ENCODE results near the gene CSRP1. TPM values are rescaled to one million over a fixed set of nuclear protein-coding genes. Genes with fewer than 3 reads are reported as not detected.
A peak's percentile ranks its signal among the peaks of the same experiment; 100 is the strongest.

CSRP1 gene
- total RNA-seq, 2 experiments from 2014 or later, result 78.7 to 80.9 TPM

DNA sequence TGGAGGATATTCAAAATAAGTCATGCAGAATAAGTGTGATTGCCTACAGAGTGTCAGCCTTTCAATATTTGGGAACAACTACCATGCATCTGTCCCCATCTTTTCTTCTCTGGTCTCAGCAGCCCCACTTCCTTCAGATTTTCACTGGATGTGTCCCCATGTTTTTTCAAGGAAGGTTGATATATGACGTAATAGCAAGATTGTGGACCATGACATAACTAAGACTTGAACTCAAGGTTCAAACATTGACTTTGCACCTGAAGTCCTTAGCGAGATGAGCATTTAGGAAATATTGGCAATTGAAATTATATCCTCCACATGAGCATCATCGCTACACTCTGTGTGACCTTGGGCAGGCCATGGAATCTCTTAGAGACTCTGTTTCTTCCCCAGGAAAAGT lies 37.8 kb upstream of the CSRP1 start:
- peaks cover 4% of the 10 kb centered on the region for H3K4me1 Mint-ChIP-seq (ENCODE audit: low read depth)
- no peak overlapping the region for H3K4me3 Mint-ChIP-seq
- DNase-seq (no peak), ATAC-seq (no peak)
- ChIA-PET CTCF (interaction anchor here (1.1 to 1.7 kb wide), 4 partner anchors 16 to 63 kb away, joined by 3 to 5 read pairs (median 4); no protein-coding TSS in a partner anchor), POLR2A (no interaction called here)
- H3K27me3 Mint-ChIP-seq (ENCODE audit: low read depth), result peaks cover 46% of the 10 kb centered on the region
- no peaks in the 10 kb centered on the region for H3K9me3 Mint-ChIP-seq (ENCODE audit: insufficient read depth)
- no peaks in the 10 kb centered on the region for H3K36me3 Mint-ChIP-seq (ENCODE audit: low read depth)
- H3K27ac Mint-ChIP-seq, result no peak overlapping the region

DNA sequence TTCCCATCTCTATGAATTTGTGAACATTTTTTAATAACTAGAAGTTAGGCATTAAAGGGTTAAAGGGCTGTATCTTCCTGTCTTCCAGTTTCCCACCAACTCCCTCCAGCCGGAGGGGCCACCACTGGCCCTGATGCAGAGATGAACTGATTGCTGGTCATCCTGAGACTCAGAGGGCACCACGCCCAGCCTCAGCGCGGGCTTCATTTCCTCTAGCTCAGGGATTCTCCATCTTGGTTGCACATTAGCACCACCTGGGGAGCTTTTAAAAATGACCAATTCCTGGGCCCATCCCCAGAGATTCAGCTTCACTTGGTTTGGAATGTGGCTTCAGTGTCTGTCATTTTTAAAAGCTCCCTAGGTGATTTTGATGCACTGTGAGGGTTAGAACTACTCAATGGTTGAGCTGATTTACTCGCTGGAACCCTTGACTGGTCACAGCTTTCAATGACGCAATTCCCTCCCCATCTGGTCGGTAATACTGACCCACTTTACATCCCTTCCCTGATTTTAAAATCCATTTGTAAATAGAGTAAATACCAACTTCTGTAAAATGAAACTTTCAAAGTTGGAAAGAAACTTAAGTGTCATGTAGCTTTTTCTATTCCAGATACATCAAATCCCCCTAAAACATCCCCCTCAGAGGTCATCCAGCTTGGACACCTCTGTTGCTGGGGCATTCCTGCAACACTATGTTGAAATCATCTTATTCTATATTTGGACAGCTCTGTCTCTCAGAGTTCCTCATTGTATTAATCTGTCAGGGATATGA lies 37.1 kb upstream of the CSRP1 start:
- H3K4me3 Mint-ChIP-seq, result no peak overlapping the region
- no peak overlapping the region for H3K27ac Mint-ChIP-seq
- H3K4me1 Mint-ChIP-seq (ENCODE audit: low read depth), result peaks cover 7% of the 10 kb centered on the region
- ChIA-PET CTCF (interaction anchor here (1.0 to 1.7 kb wide), 5 partner anchors 16 to 166 kb away, joined by 3 to 5 read pairs (median 4); no protein-coding TSS in a partner anchor), POLR2A (no interaction called here)
- DNase-seq (no peak), ATAC-seq (no peak)
- no peaks in the 10 kb centered on the region for H3K9me3 Mint-ChIP-seq (ENCODE audit: insufficient read depth)
- H3K36me3 Mint-ChIP-seq (ENCODE audit: low read depth), result no peaks in the 10 kb centered on the region
- H3K27me3 Mint-ChIP-seq (ENCODE audit: low read depth), result peaks cover 51% of the 10 kb centered on the region

DNA sequence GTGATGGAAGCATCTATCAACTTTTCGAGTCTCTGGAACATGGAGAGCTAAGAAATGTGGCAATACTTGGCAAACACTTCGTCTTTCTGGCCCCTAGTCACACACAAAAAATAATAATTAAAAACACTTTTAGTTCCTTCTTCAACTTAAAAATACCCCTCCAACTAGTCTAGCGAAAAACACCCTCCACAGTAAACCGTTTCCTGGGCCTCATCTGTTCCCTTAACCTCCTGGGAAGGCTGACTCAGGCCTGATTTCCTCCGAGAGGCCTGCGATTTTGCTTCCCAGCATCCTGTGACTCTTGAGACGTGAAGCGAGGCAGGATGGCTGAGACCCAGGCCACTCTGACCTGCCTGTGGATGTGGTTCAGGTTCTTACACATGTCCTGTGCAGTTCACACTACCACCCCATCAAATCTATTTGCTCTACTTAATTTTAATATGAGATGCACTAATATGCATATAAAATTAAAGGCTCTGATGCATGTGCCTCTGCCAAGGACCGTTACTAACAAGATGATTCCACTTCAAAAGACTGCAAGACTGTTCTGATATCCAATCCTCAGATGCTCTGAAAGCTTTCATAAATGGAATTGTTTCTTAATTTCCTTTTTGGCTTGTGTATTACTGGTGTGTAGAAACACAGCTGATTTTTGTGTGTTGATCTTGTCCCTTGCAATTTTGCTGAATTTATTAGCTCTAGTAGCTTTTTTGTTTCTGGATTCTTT lies 35.5 kb upstream of the CSRP1 start:
- no peak overlapping the region for H3K4me3 Mint-ChIP-seq
- no peak overlapping the region for H3K27ac Mint-ChIP-seq
- DNase-seq (no peak), ATAC-seq (no peak)
- H3K36me3 Mint-ChIP-seq (ENCODE audit: low read depth), result no peaks in the 10 kb centered on the region
- peaks cover 64% of the 10 kb centered on the region for H3K27me3 Mint-ChIP-seq (ENCODE audit: low read depth)
- POLR2A ChIA-PET, result interaction anchor here (0.7 kb wide), 1 partner anchor 85 kb away, joined by 3 read pairs; no protein-coding TSS in a partner anchor
- H3K4me1 Mint-ChIP-seq (ENCODE audit: low read depth), result peaks cover 13% of the 10 kb centered on the region
- CTCF ChIA-PET, result interaction anchor here (1.5 kb wide), 1 partner anchor 30 kb away, joined by 5 read pairs; no protein-coding TSS in a partner anchor
- no peaks in the 10 kb centered on the region for H3K9me3 Mint-ChIP-seq (ENCODE audit: insufficient read depth)

DNA sequence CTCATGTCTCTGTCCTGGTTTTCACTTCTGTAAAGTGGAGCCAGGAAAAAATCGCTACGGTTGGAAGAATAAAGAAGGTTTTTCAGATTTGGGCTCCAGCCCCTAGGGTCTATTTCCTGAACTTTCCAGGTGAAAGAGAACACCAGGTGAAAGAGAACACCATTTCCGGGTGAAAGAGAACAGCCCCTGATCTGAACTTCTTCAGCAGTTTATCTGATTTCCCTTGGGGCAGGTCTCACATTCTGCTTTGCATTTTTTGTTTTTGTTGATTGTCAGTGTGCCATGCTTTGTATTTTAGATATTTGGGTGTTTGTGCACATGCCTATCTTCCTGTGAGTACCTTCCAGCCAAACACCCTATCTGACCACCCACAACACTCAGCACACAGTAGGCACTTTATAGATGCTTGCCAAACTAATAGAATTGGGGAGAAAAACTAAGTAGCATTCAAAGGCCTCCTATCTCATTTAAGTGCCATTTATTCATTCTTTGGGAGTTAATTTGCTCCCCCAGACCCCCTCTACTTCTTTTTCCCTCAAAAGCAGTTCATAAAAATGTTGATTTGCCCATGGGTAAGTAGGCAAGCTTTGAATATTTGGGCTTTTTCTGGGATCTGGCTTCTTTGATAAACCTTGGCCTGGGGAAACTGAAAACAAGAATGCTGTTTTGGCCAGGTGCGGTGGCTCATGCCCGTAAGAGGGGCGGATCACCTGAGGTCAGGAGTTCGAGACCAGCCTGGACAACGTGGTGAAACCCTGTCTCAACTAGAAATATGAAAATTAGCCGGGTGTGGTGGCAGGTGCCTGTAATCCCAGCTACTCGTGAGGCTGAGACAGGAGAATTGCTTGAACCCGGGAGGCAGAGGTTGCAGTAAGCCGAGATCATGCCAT lies 34.2 kb upstream of the CSRP1 start:
- H3K4me1 Mint-ChIP-seq (ENCODE audit: low read depth), result peaks cover 13% of the 10 kb centered on the region

DNA sequence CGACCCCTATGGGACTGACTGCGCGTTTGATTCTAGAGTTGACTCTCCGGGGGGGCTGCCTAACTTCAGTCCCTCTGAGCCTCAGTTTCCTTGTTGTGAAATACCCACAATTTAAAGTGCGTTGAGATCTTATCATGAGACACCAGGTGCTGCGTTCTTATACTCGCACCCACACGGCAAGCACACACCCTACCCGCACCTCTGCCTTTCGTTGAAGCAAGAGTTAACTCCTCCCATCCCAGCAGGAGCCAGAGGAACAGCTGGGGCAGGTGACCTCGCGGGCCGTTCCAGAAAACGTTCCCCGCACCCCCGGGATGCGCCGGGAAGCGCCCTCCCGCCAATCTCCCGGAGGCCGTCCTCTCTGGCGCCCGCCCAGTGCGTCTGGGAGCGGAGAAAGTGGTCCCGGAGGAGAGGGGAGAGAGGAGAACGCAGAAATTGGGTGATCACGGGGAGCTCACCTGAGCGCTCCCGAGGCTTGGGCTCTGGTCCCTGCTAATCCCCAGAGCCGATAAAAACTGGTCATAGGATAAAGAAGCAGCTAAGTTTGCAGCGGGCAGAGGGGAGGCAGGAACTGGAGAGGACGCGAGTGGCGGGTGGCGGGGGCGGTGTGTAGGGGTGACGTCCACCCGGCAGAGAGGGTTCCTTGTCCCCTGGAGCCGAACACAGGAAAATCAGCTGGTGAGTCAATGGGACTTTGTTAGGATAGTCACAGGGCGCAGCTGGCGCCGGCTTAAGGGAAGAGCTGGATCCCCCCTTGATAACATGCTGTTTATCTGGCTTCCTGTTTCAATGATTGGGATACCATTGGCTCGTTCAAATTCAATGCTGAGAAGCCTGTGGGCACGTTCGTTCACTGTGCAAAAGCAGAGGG lies 32.9 kb upstream of the CSRP1 start:
- ATAC-seq, result no peak
- Mint-ChIP-seq H3K36me3 (ENCODE audit: low read depth) (no peaks in the 10 kb centered on the region), H3K27ac (no peak overlapping the region), H3K9me3 (ENCODE audit: insufficient read depth) (no peaks in the 10 kb centered on the region), H3K4me3 (peak overlapping the region; percentile 43), H3K4me1 (ENCODE audit: low read depth) (peaks cover 13% of the 10 kb centered on the region), H3K27me3 (ENCODE audit: low read depth) (peaks cover 74% of the 10 kb centered on the region)
- DNase-seq, result no peak
- ChIA-PET CTCF (interaction anchor here (0.7 to 1.5 kb wide), 4 partner anchors 27 to 170 kb away, joined by 3 to 8 read pairs (median 5); no protein-coding TSS in a partner anchor), POLR2A (no interaction called here)

More for the DNA sequence above, 34.2 kb upstream of the CSRP1 start:
- Mint-ChIP-seq H3K27ac (no peak overlapping the region), H3K9me3 (ENCODE audit: insufficient read depth) (no peaks in the 10 kb centered on the region), H3K36me3 (ENCODE audit: low read depth) (no peaks in the 10 kb centered on the region), H3K4me3 (no peak overlapping the region), H3K27me3 (ENCODE audit: low read depth) (peaks cover 76% of the 10 kb centered on the region)
- CTCF ChIA-PET, result no interaction called here
- DNase-seq, result no peak
- ATAC-seq, result no peak
- POLR2A ChIA-PET, result no interaction called here

DNA sequence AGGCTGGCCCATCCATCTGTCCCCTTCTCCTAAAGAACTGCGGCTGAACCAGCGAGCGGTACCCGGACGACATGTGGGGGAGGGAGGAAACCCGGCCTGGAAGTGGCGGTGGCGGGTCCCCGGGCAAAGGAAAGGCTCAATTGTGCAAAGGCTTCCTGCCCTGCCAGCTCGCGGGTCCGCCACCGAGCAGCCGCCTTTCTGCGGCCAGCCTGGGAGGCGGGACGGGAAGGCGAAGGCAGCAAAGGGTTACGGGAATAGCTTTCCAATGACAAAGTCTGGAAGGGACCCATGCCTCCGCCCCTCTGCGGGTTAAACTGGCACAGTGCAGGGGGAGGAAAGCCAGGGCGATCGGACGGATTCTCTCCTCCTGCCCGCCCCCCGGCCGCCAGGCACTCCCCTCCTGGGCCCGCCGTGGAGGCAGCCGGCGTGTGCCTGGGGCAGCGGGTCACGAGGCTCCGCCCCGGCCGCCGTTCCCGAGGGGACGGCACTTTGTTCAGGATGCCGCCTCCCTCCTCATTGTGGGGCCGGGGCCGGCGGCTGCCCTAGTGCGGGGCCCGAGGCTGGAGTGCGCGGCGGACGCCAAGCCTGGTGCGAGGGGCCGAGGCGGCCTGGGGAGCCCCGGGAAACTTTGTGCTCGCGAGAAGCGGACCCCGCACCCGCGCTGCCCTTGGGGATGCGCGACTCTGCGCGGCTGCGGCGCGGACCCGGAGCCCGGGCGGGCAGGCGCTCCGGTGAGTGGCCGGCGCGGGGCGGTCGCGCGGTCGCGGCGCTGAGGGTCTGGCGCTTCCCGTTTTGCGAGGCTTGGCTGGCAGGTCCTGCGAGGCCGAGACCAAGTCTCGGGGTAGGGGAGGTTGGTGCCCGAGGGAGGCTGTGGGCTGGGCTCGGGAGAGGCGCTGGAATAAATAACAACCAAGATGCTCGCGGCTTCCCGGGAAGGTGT lies 32.0 kb upstream of the CSRP1 start, which contains the start of gene NAV1:
NAV1 (plus strand) TSS at position 516 of the 940 bp plus-strand sequence. CDS start 83,758 bp downstream, outside the sequence.
- Mint-ChIP-seq H3K9me3 (ENCODE audit: insufficient read depth) (no peaks in the 10 kb centered on the region), H3K36me3 (ENCODE audit: low read depth) (peaks cover under 1% of the 10 kb centered on the region), H3K4me1 (ENCODE audit: low read depth) (peaks cover 13% of the 10 kb centered on the region), H3K27me3 (ENCODE audit: low read depth) (peaks cover 69% of the 10 kb centered on the region), H3K4me3 (peak within 1 kb of the TSS; percentile 43), H3K27ac (no peak within 1 kb of the TSS)
- DNase-seq, result no peak
- POLR2A ChIA-PET, result no interaction called here
- CTCF ChIA-PET, result interaction anchor here (1.2 to 2.2 kb wide), 3 partner anchors 26 to 57 kb away, joined by 6 to 8 read pairs (median 7); no protein-coding TSS in a partner anchor
- peak; percentile 43 for ATAC-seq

DNA sequence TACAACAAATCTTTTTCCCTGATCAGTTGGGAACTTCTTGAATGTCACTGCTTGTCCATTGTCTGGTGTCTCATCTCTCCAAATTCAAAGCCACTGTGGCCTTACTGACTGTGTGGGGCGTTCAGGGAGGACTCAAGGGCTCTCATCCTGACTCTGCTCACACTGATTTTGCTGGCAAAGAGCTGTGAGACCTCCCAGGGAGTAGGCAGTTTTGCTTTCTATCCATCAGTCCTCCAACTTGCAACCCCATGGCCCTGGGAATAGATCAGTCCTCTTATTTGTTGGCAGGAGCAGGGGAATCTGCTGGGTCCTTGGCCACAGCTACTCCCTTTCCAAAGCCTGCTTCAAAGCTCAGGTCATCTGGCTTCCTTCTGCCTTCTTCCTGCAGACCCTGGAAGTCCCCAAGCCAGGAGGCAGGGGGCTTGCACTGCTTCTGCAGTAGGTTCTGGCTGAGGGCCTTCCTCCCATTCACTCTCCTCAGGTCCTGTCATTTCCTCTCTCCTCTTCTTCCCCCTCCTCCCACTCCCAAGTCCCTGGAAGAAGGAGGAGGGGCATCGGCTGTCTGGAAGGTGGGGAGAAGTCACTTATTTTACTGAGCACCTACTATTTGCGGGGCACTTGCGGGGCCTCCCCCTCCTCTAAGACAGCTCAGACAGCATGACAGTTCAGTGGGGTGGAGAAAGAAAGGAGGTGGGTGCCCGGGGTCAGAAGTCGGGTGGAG lies 31.1 kb upstream of the CSRP1 start:
- Mint-ChIP-seq H3K4me3 (peak overlapping the region; percentile 41), H3K27ac (no peak overlapping the region), H3K9me3 (ENCODE audit: insufficient read depth) (no peaks in the 10 kb centered on the region), H3K4me1 (ENCODE audit: low read depth) (peaks cover 13% of the 10 kb centered on the region), H3K27me3 (ENCODE audit: low read depth) (peaks cover 67% of the 10 kb centered on the region), H3K36me3 (ENCODE audit: low read depth) (peaks cover 2% of the 10 kb centered on the region)
- DNase-seq (no peak), ATAC-seq (peak; percentile 19)
- POLR2A ChIA-PET, result no interaction called here
- CTCF ChIA-PET, result interaction anchor here (1.4 to 2.2 kb wide), 2 partner anchors 25 to 166 kb away, joined by 4 to 6 read pairs; no protein-coding TSS in a partner anchor

DNA sequence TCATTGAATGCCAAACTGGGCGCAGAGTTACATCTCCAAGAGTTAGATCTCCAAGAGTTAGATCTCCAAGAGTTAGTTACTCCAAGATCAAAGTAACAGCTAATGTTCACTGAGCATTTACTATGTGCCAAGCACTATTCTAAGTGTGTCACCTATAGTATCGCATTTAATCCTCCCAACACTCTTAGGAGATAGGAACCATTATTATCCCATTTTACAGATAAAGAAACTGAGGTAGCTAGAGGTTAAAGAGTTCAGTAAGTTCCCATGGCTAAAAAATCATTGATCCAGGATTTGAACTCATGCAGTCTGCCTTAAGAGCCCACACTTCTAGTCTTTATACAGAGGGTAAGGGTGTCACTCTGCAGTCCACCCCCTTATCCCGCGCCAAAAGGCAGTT lies 30.5 kb upstream of the CSRP1 start:
- Mint-ChIP-seq H3K9me3 (ENCODE audit: insufficient read depth) (no peaks in the 10 kb centered on the region), H3K27ac (no peak overlapping the region), H3K4me3 (no peak overlapping the region), H3K4me1 (ENCODE audit: low read depth) (peaks cover 13% of the 10 kb centered on the region), H3K27me3 (ENCODE audit: low read depth) (peaks cover 61% of the 10 kb centered on the region), H3K36me3 (ENCODE audit: low read depth) (peaks cover 2% of the 10 kb centered on the region)
- DNase-seq, result no peak
- POLR2A ChIA-PET, result no interaction called here
- CTCF ChIA-PET, result interaction anchor here (1.4 to 2.2 kb wide), 2 partner anchors 25 to 166 kb away, joined by 4 to 6 read pairs; no protein-coding TSS in a partner anchor
- no peak for ATAC-seq

DNA sequence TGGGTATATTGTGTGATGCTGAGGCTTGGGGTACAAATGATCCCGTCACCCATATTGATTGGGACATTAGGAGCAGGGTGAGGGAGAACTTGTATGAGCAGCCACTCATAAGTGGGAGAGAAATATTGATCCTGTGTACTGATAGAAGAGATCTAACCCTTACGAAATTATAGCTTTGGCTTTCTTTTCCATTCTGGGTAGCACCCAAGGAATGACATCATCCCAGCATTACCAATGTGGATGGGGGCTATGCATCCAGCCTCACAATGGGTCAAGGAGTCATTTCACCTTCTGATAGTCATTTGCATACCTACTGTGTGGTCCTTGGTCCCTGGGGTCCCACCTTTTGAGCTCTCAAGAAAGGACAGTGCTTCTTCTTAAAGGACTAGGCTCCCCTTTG lies 30.1 kb upstream of the CSRP1 start:
- H3K4me3 Mint-ChIP-seq, result no peak overlapping the region
- CTCF ChIA-PET, result interaction anchor here (1.4 to 2.2 kb wide), 2 partner anchors 24 to 167 kb away, joined by 4 to 6 read pairs; no protein-coding TSS in a partner anchor
- no peaks in the 10 kb centered on the region for H3K9me3 Mint-ChIP-seq (ENCODE audit: insufficient read depth)
- DNase-seq (no peak), ATAC-seq (no peak)
- peaks cover 2% of the 10 kb centered on the region for H3K36me3 Mint-ChIP-seq (ENCODE audit: low read depth)
- POLR2A ChIA-PET, result no interaction called here
- H3K27me3 Mint-ChIP-seq (ENCODE audit: low read depth), result peaks cover 56% of the 10 kb centered on the region
- H3K27ac Mint-ChIP-seq, result no peak overlapping the region
- peaks cover 13% of the 10 kb centered on the region for H3K4me1 Mint-ChIP-seq (ENCODE audit: low read depth)

All from activated CD8-positive, alpha-beta T cell treated with anti-CD3 and anti-CD28 coated beads, Interleukin-2, amount 10 ng/mL, durations not matched to agents 7 days and 5 days (primary cell).